ENCODE data around the gene RUSC2. TPM values are rescaled to one million over a fixed set of nuclear protein-coding genes. Genes with fewer than 3 reads are reported as not detected.

Gene RUSC2
- total and polyA plus RNA-seq, 2 of the 4 experiments (the other 2 are of a cell fraction) = 17.4 to 35.4 TPM

- peak overlapping the region; percentile 58 for H3K18ac ChIP-seq (ENCODE audit: low read depth, low read length)
- H3K27ac ChIP-seq (ENCODE audit: insufficient read depth, low read length) = peak overlapping the region; percentile 40
- peak overlapping the region; percentile 85 for H3K14ac ChIP-seq (replicated peaks; ENCODE audit: low read depth, low read length)
- no peaks in the 10 kb centered on the region for H3K27me3 ChIP-seq (ENCODE audit: control insufficient read depth, insufficient read depth, low read length)
- in situ Hi-C loops (cut with MboI; ENCODE audit: low sequenced_read_pairs) (no loop called here), dilution Hi-C loops (cut with HindIII; ENCODE audit: low sequenced_read_pairs, unreplicated experiment) (no loop called here), intact Hi-C loops (cut with micrococcal nuclease) (no loop called here)
- H3K4ac ChIP-seq (ENCODE audit: low read depth, low read length) = peak overlapping the region; percentile 92
- H2AK9ac ChIP-seq (replicated peaks; ENCODE audit: low read depth, low read length, poor library complexity) = no peak overlapping the region
- no peaks in the 10 kb centered on the region for H3K9me3 ChIP-seq (ENCODE audit: control insufficient read depth, insufficient read depth, low read length)
- TF ChIP-seq RCOR1 (IDR thresholded peaks at IDR 0.05; ENCODE audit: insufficient replicate concordance, low read length) (no peak), CTCF (conservative IDR thresholded peaks at IDR 0.05; ENCODE audit: low read depth, low read length) (peak; percentile 36), MAFK (IDR thresholded peaks at IDR 0.05; ENCODE audit: low read depth, low read length) (no peak), RAD21 (IDR thresholded peaks at IDR 0.05; ENCODE audit: low read length) (peak; percentile 31)
- peak overlapping the region; percentile 82; the same call in 1 of the 2 replicates for H3K4me2 ChIP-seq (ENCODE audit: low read depth, low read length)
- peak overlapping the region; percentile 74 for H4K91ac ChIP-seq (ENCODE audit: insufficient read depth, low read depth, low read length)
- peaks cover 24% of the 10 kb centered on the region for H3K9me1 ChIP-seq (ENCODE audit: insufficient read depth, low read length)
- H4K20me1 ChIP-seq (ENCODE audit: insufficient read depth, low read length) = no peaks in the 10 kb centered on the region; the same call in 1 of the 2 replicates
- BruUV-seq (replicated peaks) = no TSS peak
- H3K9ac ChIP-seq (ENCODE audit: low read depth, low read length) = peak overlapping the region; percentile 5; the same call in 1 of the 2 replicates
- H2BK120ac ChIP-seq (ENCODE audit: low read depth, low read length) = peak overlapping the region; percentile 99; the same call in 1 of the 2 replicates
- no peaks in the 10 kb centered on the region for H3K36me3 ChIP-seq (ENCODE audit: control insufficient read depth, insufficient read depth, low read length)
- peaks cover 43% of the 10 kb centered on the region for H3K4me1 ChIP-seq (ENCODE audit: control insufficient read depth, insufficient read depth, low read length)
- H3K79me1 ChIP-seq (ENCODE audit: low read depth in 1 of 2, low read length in 2 of 2) = peaks cover 27 to 75% of the 10 kb centered on the region in 2 experiments
- peak overlapping the region; percentile 32 for H3K23ac ChIP-seq (ENCODE audit: low read depth, low read length)
- ATAC-seq (ENCODE audit: low read depth) (no peak), DNase-seq (no peak)
- CTCF ChIA-PET = interaction anchor here (0.5 to 2.0 kb wide), 7 partner anchors 11 to 414 kb away, joined by 3 to 7 read pairs (median 4); no protein-coding TSS in a partner anchor
- H4K8ac ChIP-seq (ENCODE audit: low read depth in 2 of 2, low read length in 2 of 2) = peak overlapping the region in 1 of 2 experiments; percentile 78; a peak in 2 of 4 replicates
- peak overlapping the region; percentile 27; the same call in 1 of the 2 replicates for H4K5ac ChIP-seq (ENCODE audit: low read depth, low read length)
- H2BK20ac ChIP-seq (ENCODE audit: low read depth, low read length) = peak overlapping the region; percentile 27
- H2AFZ ChIP-seq (replicated peaks; ENCODE audit: low read length, poor library complexity) = no peak overlapping the region
- peak overlapping the region; percentile 6; the same call in 1 of the 3 replicates for H2BK15ac ChIP-seq (ENCODE audit: low read depth, low read length)
- peak overlapping the region; percentile 39; the same call in 1 of the 2 replicates for H3K4me3 ChIP-seq (ENCODE audit: insufficient read depth, low read depth, low read length)
- POLR2A ChIA-PET (ENCODE audit: unreplicated experiment) = no interaction called here
- no peak overlapping the region for H2AK5ac ChIP-seq (ENCODE audit: low read depth, low read length)
- H2BK5ac ChIP-seq (ENCODE audit: low read depth, low read length, poor library complexity, severe bottlenecking) = peak overlapping the region; percentile 96
- peak overlapping the region; percentile 80; the same call in 1 of the 2 replicates for H3K56ac ChIP-seq (ENCODE audit: extremely low read depth, insufficient read depth, low read length)
Measured at GRCh38 chr9:35522187-35522586, 32.3 kb downstream of the RUSC2 start.

Data from IMR-90 (cell line).